Pancreas (tissue), 10 donors: ENCODE measurements around the gene HMMR. TPM values are rescaled to one million over a fixed set of nuclear protein-coding genes. Genes with fewer than 3 reads are reported as not detected.

Experiments used
- ATAC-seq, 4 donors: fragments of 200-7000 bp; cut with Tn5 transposase; one replicate each; pipeline versions ENCODE4 v1.8.0 to v1.9.1; 2020; ENCODE audit warnings: mild to moderate bottlenecking in 4 of 4, moderate library complexity in 4 of 4
- DNase-seq, 6 donors: peaks; one replicate each; pipeline ENCODE4 v3.0.0-alpha.2; 2020
- FAIRE-seq: peaks from 2 replicates; lab custom pipeline; 2012; peaks lifted over from hg19 to GRCh38; lab: Jason Lieb, UNC
- H3K27ac ChIP-seq, 4 donors: fragments of 200-600 bp; sonication (generic); 1 replicate in 3 of 4; 2 replicates in 1 of 4; pipeline versions ENCODE4 v1.5.0 to v1.8.0; 2020
- H3K27me3 ChIP-seq, 4 donors: fragments of 200-600 bp; one replicate each; pipeline ENCODE4 v1.8.0; 2021
- H3K36me3 ChIP-seq, 3 donors: fragments of 200-600 bp; sonication (generic) in 1 of 3; one replicate each; pipeline versions ENCODE4 v1.5.0 to v1.8.0; 2020 to 2021
- H3K4me1 ChIP-seq, 3 donors: fragments of 200-600 bp; one replicate each; pipeline ENCODE4 v1.8.0; 2021
- H3K4me3 ChIP-seq, 4 donors: fragments of 200-600 bp; sonication (generic) in 2 of 4; one replicate each; pipeline versions ENCODE4 v1.5.0 to v1.8.0; 2020 to 2021
- H3K9me3 ChIP-seq, 4 donors: fragments of 200-600 bp; one replicate each; pipeline ENCODE4 v1.8.0; 2021
- WGBS, 2 donors: extraction: QIAGEN DNeasy Blood & Tissue Kit; methylation state at CpG; one replicate each; pipeline ENCODE4 v1.1.7; 2013; 5-methylcytosine and 5-hydroxymethylcytosine counted together
- intact Hi-C, 3 donors: fragments of 100-400 bp; cut with DNase I; formaldehyde crosslinking; loops; one replicate each; pipeline versions ENCODE4 v1.11.1 to v1.14.2; 2022
- polyA plus RNA-seq, 2 donors: library from polyadenylated mRNA; stranded (reverse); fragments of 200-250 nt; gene quantifications; one replicate each; pipeline ENCODE4 v1.2.3, GENCODE V29; 2013
- total RNA-seq, 6 donors: library from RNA; stranded (reverse); fragmentation: NEBNext Ultra II Directional in 4 of 6; extraction: Animal tissue kit (Norgen Biotek cat#: 25700) in 4 of 6; gene quantifications; one replicate each; pipeline versions ENCODE4 v1.2.1 to v1.2.4, GENCODE V29; 2021 to 2023
- TF ChIP-seq, protein P1 (sequence below), 4 donors: fragments of 200-600 bp; sonication (generic) in 3 of 4; IDR thresholded peaks; one replicate each; pipeline versions ENCODE4 v1.5.0 to v1.8.0; 2021; ENCODE audit warnings: antibody characterized with exemption in 4 of 4
- donor health status: healthy with polysubstance abuse.
- donor health status: DM: no; HTN: no; CAD: no; lungs with moderate emphysema.
- donor health status: DM: no; HTN: no; CAD: no.
- donor health status: control.
- donor health status: control.
- donor health status: Bipolar disorder and iron deficiency.
- donor health status: DM: yes; HTN: yes; CAD: no.
- donor health status: DM: no; HTN: no; CAD: no.
- donor health status: DM: no; HTN: no; CAD: no.
- donor health status: DM: yes; HTN: yes; CAD: no.

HMMR gene
- total and polyA plus RNA-seq, 8 donors, result 0.07 to 0.84 (median 0.26) TPM; not detected in 1

DNA sequence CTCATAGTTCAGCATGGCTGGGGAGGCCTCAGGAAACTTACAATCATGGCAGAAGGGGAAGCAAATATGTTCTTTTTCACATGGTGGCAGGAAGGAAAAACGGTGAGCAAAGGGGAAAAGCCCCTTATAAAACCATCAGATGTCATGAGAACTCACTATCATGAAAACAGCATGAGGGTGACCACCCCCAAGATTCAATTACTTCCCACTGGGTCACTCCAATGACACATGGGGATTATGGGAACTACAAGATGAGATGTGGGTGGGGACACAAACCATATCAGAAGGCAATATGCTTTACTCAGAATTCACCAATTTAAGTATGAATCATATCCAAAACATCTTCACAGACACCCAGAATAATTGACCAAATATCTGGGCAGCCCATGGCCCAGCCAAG, 64.7 kb downstream of the HMMR start:
- WGBS, 2 donors, result 88 to 89% methylated on average over 1 of the region's 1 CpG
- intact Hi-C loops, result no loop called here
- no peak for FAIRE-seq
- Histone ChIP-seq H3K4me1 (no peaks in the 10 kb centered on the region), H3K27me3 (no peaks in the 10 kb centered on the region), H3K9me3 (no peaks in the 10 kb centered on the region), H3K27ac (no peak overlapping the region), H3K36me3 (peaks cover 0 to under 1% (median 0%) of the 10 kb centered on the region in 3 donors), H3K4me3 (no peak overlapping the region)
- TF ChIP-seq, protein P1, sequence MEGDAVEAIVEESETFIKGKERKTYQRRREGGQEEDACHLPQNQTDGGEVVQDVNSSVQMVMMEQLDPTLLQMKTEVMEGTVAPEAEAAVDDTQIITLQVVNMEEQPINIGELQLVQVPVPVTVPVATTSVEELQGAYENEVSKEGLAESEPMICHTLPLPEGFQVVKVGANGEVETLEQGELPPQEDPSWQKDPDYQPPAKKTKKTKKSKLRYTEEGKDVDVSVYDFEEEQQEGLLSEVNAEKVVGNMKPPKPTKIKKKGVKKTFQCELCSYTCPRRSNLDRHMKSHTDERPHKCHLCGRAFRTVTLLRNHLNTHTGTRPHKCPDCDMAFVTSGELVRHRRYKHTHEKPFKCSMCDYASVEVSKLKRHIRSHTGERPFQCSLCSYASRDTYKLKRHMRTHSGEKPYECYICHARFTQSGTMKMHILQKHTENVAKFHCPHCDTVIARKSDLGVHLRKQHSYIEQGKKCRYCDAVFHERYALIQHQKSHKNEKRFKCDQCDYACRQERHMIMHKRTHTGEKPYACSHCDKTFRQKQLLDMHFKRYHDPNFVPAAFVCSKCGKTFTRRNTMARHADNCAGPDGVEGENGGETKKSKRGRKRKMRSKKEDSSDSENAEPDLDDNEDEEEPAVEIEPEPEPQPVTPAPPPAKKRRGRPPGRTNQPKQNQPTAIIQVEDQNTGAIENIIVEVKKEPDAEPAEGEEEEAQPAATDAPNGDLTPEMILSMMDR (IDR thresholded peaks at IDR 0.05), result no peak
- ATAC-seq, result no peak
- no peak for DNase-seq

DNA sequence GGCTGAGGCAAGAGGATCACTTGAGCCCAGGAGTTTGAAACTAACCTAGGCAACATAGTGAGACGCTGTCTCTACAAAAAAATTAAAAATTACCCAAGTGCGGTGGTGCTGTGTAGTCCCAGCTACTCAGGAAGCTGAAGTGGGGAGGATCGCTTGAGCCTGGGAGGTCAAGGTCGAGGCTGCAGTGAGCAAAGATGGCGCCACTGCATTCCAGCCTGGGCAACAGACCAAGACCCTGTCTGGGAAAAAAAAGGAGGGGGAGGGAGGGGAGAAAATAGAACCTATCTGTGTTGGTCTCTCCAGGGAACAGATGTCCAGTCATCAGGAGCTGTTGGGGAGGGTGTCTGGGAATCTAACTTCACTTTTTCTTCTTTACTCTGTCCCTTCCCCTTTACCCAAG, 69.3 kb downstream of the HMMR start:
- WGBS, 2 donors, result 68 to 70% methylated on average over 5 of the region's 5 CpGs
- Histone ChIP-seq H3K4me3 (no peak overlapping the region), H3K27me3 (no peaks in the 10 kb centered on the region), H3K9me3 (no peaks in the 10 kb centered on the region), H3K27ac (no peak overlapping the region), H3K4me1 (peaks cover 0 to 6% (median 0%) of the 10 kb centered on the region in 3 donors), H3K36me3 (no peaks in the 10 kb centered on the region)
- no peak for FAIRE-seq
- no peak for ATAC-seq
- DNase-seq, result no peak
- TF ChIP-seq, protein P1 (IDR thresholded peaks at IDR 0.05), result no peak
- intact Hi-C loops, result no loop called here

DNA sequence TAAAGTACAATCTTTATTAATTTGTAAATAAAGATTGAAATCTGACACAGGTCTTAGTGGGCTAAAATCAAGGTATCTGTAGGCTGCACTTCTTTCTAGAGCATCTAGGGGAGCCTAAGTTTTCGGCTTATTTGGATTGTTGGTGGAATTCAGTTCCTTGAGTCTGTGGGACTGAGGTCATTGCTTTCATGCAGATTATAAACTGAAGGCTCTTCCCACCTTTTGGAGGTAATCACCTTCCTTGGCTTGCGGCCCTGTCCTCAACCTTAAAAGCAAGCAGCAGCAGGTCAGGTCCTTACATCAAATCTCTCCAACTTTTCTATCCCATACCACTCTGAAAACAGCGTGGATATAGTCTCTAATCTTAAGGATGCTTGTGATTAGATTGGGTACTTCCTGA, 70.8 kb downstream of the HMMR start:
- H3K4me3 ChIP-seq, result no peak overlapping the region
- 77% methylated on average over 3 of the region's 3 CpGs for WGBS, 2 donors
- FAIRE-seq (no peak), DNase-seq (no peak), ATAC-seq (no peak)
- intact Hi-C loops, result no loop called here
- no peaks in the 10 kb centered on the region for H3K9me3 ChIP-seq
- no peak overlapping the region for H3K27ac ChIP-seq
- H3K27me3 ChIP-seq, result no peaks in the 10 kb centered on the region
- TF ChIP-seq, protein P1 (IDR thresholded peaks at IDR 0.05), result no peak
- H3K36me3 ChIP-seq, result no peaks in the 10 kb centered on the region
- H3K4me1 ChIP-seq, result peaks cover 0 to 6% (median 0%) of the 10 kb centered on the region in 3 donors

DNA sequence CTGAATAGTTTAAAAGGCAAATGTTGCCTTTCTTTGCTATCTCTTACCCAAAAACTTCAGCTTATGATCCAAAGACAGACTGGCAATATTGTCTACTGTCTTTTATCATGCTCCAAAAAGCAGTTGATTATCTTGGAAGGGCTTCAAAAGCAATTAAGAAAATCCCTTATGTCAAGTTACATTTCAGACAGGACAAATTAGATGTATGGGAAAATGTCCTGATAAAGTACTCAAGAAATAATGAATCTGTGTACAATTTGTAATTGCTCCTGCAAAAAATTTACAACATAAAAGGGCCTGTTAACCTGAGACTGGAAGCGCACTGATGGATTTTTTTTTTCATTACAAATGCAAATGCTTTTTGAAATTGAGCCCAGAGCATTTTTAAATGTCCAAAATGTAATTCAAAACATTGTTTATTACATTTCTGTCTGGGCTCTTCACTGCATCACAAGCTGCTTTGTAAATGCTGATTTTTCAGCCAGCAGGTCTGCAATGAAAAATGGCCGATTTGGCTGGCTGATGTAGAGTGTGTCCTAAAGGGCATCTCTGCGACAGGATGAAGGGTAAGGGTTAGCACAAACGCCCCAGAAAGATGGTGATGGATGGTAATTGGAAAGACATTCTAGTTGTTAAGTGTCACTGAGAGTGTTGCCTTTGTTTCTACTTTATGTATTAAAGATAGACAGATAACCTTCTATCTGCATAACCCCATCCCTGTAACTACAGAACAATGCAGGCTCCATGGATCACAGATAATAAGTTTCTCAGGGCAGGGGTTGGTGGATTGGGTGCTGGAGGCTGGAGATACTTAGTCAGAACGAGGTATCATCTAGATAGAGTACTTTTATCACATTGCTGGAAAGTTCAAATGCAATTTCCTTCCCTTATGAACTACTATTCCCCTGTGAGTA, 72.0 kb downstream of the HMMR start:
- Histone ChIP-seq H3K4me3 (no peak overlapping the region), H3K36me3 (no peaks in the 10 kb centered on the region), H3K9me3 (no peaks in the 10 kb centered on the region), H3K27ac (no peak overlapping the region), H3K4me1 (peaks cover 0 to 6% (median 0%) of the 10 kb centered on the region in 3 donors), H3K27me3 (no peaks in the 10 kb centered on the region)
- no peak for ATAC-seq
- 72% methylated on average over 5 of the region's 5 CpGs for WGBS, 2 donors
- no peak for DNase-seq
- no peak for FAIRE-seq
- intact Hi-C loops, result no loop called here
- TF ChIP-seq, protein P1 (IDR thresholded peaks at IDR 0.05), result no peak

DNA sequence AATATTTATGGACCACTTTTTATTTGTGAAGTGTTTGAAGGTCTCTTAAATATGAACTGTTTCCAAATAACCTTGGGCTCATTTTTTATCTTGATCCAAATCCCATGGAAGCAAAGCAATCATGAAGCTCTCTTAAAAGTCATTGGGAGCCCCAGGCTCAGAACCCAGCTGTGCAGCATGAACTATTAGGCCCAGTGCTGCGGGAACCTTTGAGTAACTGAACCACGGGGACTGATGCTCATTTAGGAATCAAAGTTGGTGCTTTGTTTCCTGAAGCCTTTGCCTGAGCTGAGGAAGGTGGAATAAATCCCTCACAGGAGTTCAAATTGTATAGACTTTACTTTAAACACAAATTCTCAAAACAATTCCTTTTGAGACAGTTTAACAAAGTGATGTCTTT, 72.8 kb downstream of the HMMR start:
- Histone ChIP-seq H3K4me1 (peaks cover 0 to 6% (median 0%) of the 10 kb centered on the region in 3 donors), H3K36me3 (no peaks in the 10 kb centered on the region), H3K9me3 (no peaks in the 10 kb centered on the region), H3K27me3 (no peaks in the 10 kb centered on the region), H3K27ac (no peak overlapping the region), H3K4me3 (no peak overlapping the region)
- intact Hi-C loops, result no loop called here
- FAIRE-seq (no peak), ATAC-seq (no peak), DNase-seq (no peak)
- TF ChIP-seq, protein P1 (IDR thresholded peaks at IDR 0.05), result no peak
- WGBS, 2 donors, result 76 to 78% methylated on average over 2 of the region's 2 CpGs
